ENCODE measurements around the gene MBLAC2.

The MBLAC2 gene

DNA sequence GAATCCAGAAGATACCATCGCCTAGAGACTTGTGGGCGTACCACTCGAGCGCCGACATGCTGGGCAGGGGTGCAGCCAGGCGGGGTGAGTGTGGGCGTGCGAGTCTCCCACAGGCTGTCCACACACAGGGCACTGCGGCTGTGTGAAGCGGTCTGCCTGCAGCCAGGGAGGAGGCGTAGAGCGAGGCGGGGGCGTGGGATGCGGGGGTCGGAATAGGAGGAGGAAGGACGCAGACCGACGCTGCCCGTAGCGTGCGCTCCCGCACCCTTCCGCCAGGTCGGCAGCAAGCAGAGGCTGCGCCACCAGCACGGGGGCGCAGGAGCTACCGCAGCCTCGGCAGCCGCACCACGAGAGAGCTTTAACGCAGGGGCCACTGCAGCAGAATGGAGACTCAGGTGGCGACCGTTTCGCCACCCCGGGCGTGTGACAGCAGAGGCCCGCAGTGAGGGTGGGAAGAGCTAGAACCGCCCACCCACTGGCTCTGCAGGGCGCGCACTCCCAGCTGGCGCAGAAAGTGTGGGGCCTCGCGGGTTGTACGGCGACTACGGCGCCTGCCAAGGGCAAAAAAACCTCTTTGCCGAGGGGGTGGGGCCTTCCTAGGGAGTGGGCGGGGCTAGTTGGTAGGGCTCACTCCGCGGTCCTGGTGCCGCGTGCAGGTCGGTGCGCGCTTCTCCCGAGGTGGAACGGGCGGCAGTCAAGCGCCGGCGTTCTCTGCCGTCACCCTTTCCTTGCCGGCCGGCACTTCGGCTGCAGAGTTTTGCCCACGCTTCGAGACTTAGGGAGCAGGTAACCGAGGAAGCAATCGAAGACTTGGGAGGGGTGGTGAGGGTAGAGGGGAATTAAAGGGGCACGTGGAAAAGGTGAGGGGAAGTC lies at the start of gene MBLAC2, which contains the start of gene POLR3G:
Gene MBLAC2 (minus strand): TSS at position 537 of the 873 bp plus-strand sequence. CDS start 479 bp downstream, at position 58.
Gene POLR3G (plus strand): TSS at position 630 of the 873 bp plus-strand sequence. CDS start 10,704 bp downstream, outside the sequence.
- peak; percentile 92 for DNase-seq (ENCODE audit: low spot score)

DNA sequence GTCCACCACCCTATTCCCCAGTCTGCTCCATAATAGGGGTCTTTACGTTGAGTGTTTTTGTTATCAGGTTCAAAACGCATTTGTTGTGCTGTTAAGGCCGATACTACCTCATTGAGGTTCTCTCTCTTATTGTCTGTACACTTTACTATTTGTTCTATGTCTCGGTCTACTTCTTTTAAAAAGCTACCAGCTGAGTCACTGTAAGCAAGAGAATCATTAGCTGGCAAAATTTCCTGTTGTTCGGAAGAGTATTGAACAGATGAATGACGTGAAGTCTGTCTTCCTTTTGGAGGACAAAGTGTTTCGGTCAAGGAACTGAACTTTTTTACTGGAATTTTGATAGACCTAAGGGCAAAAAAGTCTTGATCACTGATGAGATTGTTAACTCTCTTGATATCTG lies 44.5 kb upstream of the MBLAC2 start:
- no peak for DNase-seq (ENCODE audit: low spot score)

DNA sequence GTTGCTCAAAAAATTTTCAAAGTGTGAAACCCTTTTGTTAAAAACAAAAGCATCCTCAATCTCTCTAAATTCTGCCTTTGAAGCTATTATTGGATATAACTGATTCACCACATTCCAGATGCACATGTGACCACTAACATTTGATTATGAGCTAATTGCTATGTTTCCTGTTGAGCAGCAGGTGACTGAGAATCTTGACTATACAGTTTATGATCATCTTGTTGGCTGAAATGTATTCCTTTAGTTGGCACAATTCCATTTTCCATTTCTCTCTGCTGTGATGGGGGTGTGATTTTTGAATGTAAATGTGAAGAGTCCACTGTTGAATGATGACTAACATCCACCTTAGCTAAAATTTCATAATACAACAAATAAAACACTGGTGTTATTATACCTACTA lies 44.1 kb upstream of the MBLAC2 start:
- peak; percentile 27 for DNase-seq (ENCODE audit: low spot score)

DNA sequence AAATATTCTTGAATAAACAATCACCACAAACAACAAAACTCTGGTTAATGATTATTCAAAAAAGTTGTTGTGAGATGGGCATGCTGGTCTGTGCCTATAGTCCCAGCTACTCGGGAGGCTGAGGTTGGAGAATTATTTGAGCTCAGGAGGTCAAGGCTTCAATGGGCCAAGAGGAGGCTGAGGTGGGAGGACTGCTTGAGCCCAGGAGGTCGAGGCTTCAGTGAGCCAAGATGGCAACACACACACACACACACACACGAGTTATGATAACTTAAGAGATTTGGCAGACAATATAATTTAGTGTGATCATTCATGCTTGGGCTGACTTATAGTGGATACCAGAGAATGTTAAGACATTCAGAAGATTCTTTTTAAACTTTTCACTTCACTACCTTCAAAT lies 39.9 kb upstream of the MBLAC2 start:
- no peak for DNase-seq (ENCODE audit: low spot score)

DNA sequence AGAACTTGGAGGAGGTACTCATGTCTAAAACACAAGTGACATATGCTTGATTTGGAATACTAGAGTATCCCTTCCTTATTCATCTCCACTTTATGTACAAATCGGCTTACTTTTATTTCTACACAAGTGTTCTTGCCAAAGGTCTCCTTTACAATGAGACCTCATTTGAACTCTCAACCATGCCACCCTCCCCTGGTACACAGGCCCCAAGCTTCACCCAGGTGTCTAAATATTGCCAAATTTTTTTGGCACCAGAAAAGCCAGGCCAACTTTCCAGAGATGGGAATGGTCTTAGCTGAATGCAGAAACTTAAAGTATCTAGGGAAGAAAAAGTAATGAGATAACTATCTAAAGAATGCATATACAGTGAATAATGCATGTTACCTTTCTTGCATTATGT lies 35.9 kb upstream of the MBLAC2 start:
- DNase-seq (ENCODE audit: low spot score) = no peak

DNA sequence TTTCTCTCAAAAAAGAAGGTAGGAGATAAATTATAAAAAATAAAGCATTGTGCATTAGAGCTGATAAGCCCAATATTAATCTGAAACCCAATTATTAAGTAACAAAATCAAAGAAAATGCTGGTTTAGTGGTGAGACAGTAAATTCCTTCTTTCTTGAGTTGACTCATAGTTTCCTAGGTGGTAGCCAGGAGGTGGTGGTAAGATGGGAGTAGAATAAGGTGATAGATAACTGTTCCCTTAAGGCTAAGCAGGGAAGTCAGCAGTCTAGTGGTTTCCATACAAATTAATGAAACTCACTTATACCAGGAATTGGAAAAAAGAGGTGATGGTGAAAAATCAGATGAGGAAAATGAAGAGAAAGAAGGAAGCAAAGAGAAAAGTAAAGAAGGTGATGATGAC lies 31.6 kb upstream of the MBLAC2 start:
- no peak for DNase-seq (ENCODE audit: low spot score)

DNA sequence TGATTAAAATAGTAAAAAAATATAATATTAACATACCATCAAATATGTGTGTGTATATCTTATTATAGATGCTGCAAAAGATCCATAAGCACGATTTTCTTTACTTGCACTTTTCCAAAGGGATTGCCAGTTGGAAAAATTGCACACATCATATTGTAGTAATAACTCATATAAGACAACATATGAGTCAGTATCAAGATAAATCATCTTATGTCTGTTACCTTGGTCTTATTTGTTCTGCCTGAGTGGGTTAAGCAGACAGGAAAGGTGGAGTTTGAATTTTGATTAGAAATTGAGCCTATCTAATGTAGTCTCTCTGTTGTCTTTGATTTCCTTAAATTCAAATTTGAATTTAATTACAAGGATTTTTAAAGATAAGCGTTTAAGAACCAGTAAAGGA lies 30.2 kb upstream of the MBLAC2 start:
- DNase-seq (ENCODE audit: low spot score) = no peak

DNA sequence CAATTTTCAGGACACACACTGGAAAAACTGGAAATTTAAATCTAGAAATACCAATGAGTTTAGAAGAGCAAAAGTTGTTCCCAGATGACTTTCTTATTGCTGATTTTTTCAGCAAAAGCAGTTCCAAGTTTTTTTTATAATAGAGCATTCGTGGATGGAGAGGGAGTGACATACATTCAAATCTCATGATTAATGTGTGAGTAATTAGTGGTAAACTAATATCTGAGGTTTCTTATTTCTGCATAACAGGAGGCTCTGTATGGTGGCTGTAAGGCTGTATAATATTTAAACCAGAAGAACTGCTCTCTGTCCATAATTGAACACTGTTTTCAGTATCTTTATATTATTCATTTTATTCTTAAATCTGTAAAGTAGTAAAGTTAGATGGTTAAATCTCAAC lies 29.0 kb upstream of the MBLAC2 start:
- DNase-seq (ENCODE audit: low spot score) = no peak

DNA sequence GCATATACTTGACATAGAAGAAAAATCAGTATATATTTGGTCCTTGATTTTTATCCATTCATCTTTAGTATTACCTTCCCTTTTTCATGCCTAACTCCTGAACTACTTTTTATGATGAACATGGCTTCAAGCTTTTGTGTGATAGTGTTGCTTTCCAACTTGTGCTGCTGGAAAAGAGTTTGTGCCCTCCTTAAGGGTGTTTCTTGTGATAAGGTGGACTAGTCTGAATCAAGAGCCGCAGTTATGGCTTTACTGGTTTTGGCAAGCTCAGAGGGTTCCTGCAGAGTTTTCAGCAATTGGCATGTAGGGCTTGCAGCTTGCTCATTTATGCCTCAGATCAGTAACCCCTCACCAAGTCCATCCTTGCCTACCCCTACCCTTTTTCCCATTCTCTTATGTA lies 20.6 kb upstream of the MBLAC2 start:
- no peak for DNase-seq (ENCODE audit: low spot score)

DNA sequence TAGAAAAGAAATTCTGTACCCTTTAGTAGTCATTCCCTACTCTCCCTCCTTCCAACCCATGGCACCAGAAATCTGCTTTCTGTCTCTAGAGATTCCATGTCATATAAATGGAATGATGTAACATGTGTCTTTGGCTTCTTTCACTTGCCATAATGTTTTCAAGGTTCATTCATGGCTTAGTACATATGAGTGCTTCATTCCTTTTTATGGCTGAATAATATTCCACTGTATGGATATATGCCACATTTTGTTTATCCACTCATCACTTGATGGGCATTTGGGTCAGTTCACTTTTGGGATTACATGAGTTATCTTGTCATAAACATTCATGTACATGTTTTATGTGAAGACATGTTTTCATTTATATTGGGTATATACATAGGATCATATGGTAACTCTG lies 19.5 kb upstream of the MBLAC2 start:
- no peak for DNase-seq (ENCODE audit: low spot score)

DNA sequence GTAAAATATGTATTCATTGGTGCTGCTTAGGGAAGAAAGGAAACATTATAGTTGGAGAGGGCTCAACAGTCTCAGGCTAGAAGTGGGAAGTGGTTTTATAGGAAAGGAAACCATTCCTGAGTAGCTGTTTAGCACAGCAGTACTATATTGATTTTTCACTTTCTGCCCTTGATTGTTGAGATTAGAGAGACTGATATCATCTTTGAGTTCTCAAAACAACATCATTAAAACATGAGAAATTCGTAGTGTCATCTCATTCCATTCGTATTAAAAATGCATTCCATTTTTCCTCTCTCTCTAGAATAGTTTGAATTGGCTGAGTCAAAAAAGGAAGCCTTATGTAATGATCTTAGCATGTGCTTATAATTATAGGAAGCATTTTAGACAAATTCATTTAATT lies 14.2 kb upstream of the MBLAC2 start:
- no peak for DNase-seq (ENCODE audit: low spot score)

DNA sequence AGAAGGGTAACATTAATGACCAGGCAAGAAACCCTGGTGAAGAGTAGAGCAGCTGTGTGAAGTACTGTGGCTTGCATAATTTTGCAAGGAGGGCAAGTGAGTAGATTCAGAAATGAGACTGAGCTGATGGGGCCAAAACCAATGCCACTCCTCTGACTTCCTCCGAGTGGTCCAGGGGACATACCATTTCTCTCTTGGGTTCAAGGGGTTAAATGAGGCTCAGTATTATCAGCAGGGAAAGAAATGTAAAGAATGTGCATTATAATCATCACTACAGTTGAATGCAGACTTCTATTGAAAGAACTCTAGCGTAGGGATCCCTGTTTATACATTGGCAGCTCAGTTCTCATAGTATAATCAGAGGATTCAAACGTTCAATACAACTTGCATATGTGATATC lies 10.0 kb upstream of the MBLAC2 start:
- no peak for DNase-seq (ENCODE audit: low spot score)

DNA sequence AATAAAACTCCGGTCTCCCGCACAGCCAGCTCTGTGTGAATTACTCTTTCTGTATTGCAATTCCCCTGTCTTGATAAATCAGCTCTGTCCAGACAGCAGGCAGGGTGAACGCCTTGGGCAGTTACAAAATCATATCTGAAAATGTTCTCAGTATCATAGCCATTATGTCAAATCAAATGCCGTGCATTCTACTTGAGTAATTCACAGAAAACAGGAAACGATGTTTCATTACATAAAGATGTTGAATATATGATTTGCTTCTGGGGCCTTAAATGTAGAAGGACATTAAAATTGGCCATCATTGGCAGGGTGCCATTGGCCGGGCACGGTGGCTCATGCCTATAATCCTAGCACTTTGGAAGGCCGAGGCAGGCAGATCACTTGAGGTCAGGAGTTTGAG lies 8.6 kb upstream of the MBLAC2 start:
- no peak for DNase-seq (ENCODE audit: low spot score)

DNA sequence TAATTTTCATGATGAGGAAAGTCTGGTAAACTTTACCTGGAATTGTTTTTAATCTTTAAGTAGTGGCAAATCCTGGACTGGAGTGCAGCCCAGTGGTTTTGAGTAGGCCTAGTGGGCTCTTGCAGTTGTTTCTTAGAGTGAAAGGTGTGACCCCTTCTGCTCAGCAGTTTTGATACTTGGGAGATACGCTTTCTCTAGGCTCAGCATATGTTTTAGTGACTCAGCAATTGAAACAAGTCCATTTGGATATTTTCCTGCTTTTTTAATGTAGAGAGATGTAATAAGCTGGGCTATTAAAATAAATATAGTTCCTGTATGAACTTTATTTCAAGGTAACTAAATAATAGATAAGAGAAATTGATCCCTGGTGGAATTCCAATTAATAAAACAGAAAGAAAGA lies 6.1 kb upstream of the MBLAC2 start:
- no peak for DNase-seq (ENCODE audit: low spot score)

DNA sequence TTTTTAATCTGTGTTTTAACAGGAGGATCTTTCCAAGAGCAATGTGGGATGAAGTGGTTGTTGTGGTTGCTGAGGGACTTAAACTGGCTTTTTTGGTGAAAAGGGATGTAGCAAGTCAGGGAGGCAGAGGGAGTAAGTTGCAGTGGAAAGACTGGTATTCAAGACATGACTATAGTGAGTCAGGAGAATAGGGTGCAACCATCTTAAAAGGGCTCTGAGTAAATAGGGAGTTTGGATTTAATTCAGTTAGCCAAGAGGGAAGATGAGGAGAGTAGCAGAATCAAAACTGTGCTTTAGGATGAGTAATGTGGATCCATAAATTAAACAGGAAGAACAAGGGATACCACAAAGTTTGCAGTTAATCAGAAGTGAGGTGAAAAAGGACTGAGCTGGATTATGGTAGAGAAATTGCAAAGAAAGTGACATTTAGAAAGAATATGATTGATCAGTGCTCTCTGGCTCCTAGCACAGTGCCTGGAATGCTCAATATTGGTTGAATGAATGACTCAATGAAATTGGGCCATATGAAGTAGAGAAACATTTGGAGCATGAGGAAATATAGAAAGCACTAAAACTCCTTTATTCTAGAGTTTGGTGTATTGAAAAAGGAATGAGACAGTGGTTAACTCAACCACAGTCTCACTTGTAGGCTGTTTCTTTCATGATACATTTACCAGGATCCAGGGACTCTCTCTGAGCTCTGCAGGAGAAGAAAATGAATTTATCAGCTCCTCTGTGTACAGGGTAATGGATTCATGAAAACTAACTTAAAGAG lies 5.2 kb upstream of the MBLAC2 start:
- no peak for DNase-seq (ENCODE audit: low spot score)

DNA sequence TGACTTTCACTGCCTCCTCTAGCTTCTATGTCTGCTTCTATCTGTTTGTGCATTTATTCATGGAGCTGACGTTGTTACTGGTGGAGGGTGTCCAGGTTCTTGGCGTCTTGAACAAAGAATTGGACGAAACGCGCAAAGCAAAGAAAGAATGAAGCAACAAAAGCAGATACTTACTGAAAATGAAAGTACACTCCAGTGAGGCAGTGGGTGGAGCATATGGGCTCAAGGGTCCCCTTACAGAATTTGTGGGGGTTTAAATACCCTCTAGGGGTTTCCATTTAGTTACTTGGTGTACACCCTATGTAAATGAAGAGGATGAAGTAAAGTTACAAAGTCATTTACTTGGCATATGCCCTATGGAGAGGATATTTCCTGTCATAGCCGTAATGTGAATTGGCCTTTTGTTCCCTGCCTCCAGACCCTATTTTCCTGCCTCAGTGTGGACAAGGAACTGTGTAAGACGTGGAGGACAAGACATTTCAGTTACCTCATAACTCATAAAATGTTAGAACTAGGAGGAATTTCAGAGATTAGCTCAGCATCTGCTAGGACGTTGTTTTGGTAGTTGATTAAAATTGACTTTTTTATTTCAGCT lies 3.1 kb upstream of the MBLAC2 start:
- DNase-seq (ENCODE audit: low spot score) = no peak

DNA sequence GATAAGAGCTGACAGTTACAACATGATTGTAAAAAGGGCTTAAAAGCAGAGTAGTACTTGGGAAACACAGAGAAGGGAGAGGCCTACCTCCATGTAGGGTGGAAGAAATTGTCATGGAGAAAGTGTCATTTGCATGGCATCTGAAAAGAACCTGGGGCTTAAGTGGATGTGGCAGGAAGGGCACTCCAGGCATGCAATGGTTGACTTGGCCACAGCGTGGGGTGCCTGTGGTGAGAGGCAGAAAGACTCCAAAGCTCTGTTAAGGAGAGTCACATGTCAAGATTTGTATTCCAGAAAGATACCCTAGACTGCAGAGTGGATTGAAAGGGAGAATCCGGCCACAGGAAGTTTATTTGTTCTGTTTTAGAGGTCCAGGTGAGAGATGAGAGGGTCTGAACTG lies 2.5 kb upstream of the MBLAC2 start:
- DNase-seq (ENCODE audit: low spot score) = no peak

DNA sequence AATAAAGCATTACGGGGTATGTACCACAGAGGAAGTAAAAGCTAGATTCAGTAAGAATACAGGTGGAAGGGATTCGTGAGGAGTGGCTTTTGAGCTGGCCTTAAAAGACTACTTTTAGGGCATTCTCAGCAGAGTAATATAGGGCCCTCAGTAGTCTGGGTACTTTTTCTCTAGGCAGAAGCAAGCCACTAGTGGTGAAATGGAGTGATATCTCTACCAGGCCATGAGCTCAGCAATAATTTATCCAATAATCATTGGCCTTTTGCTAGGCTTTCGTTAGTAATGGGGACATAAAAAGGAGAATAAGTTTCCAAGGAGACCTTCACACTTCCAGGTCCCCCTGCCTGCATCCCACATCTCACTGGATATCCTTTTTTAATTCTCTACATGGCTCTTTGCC lies 1.8 kb upstream of the MBLAC2 start:
- DNase-seq (ENCODE audit: low spot score) = no peak

DNA sequence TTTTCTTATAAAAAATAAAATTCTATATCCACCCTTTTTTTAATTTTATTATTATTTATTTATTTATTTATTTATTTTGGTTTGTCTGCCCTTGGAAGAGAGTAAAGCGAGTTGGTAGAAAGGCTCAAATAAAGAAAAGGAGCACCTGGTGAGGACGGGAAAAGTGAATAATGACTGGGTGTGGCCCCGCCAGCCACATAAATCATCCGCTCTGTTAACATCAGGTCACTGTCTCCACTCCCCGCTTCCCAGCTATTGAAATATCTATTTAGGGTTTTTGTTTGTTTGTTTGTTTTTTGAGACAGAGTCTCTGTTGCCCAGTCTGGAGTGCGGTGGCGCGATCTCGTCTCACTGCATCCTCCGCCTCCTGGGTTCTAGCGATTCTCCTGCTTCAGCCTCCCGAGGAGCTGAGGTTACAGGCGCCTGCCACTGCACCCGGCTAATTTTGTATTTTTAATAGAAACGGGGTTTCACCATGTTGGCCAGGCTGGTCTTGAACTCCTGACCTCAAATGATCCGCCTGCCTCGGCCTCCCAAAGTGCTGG lies 937 bp upstream of the MBLAC2 start:
- DNase-seq (ENCODE audit: low spot score) = peak; percentile 49

DNA sequence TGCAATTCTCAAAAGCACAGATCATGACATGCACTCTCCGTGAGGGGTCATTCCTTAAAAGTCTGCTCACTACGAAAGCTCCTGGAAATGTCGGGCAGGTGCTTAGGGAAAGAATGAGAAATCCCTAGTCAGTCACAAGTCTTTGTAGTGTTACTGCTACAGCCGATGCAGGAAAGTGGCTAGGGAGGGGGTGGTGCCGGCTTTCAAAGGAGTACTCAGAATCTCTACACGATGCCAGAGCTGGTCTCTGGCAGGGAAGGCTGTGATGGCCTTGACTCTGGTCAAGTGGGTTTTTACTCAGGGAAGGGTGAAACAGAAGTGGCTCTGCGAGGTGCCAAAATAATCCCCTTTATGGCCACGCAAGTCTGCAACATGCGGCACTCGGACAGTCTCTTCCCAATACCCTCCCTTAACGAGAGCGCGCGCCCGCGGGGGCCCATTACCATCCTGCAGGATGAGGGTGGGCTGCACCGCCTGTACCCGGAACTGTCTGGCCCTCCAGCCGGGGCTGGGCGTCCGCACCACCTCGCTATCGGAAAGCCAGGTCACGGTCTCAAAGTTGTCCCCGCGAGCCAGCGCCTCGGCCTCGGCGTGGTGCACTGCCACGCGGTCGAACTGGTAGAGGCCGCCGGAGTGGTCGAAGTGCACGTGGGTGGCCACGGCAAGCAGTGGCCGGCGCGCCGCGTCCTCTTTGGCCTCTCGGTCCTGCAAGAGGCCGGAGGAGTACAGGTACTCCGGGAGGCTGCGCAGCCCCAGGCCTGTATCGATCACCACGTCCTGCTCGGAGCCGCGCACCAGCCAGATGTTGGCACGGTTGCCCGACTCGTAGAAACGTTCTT lies 956 bp downstream of the MBLAC2 start:
- DNase-seq (ENCODE audit: low spot score) = peak; percentile 54

DNA sequence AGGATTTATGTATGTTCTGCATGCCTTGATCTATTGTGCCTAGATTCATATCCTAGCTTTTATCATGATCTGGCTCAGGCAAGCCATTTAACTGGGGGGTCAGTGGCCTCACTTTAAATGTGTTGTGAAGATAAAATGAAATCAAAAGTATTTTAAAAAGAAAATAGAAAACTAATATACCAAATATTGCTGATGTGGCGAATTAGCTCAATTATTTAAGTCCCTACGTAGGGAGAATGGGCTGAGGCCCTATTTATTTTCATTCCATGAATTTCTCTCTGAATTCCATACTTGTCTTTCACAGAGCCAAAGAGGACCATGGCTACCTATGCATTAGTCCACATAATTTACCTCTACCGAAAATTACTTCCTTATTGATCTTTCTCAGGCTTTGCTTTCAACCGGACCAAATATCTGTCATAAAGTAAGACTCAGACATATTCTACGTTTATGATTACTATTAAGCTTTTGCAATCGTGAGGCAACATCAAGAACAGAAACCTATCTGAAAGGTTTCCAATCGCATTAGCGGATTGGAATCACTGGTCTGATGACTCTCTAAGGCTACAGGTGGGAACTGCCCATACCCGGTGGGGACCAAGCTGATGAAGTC lies 1.7 kb downstream of the MBLAC2 start:
- DNase-seq (ENCODE audit: low spot score) = no peak

All from SW480 (cell line).